ENCODE measurements around the gene THSD7B. TPM values are rescaled to one million over a fixed set of nuclear protein-coding genes. Genes with fewer than 3 reads are reported as not detected.

THSD7B gene
- total and polyA plus RNA-seq, 9 donors, result 0.10 to 0.82 (median 0.37) TPM; not detected in 1

GRCh38 chr2:137231628-137232027 lies 466.3 kb downstream of the THSD7B start:
- Histone ChIP-seq H3K27me3 (no peaks in the 10 kb centered on the region), H3K36me3 (no peaks in the 10 kb centered on the region), H3K4me1 (ENCODE audit: insufficient read depth) (no peaks in the 10 kb centered on the region), H3K9me3 (no peaks in the 10 kb centered on the region), H3K27ac (no peak overlapping the region), H3K4me3 (no peak overlapping the region)
- TF ChIP-seq EP300 (IDR thresholded peaks at IDR 0.05) (no peak), CTCF (IDR thresholded peaks at IDR 0.05) (no peak), POLR2A (IDR thresholded peaks at IDR 0.05) (no peak)
- DNase-seq, result no peak
- intact Hi-C loops (cut with DNase I), result no loop called here
- WGBS, 3 donors, result 63 to 73% (median 73%) methylated on average over 4 of the region's 4 CpGs

DNA sequence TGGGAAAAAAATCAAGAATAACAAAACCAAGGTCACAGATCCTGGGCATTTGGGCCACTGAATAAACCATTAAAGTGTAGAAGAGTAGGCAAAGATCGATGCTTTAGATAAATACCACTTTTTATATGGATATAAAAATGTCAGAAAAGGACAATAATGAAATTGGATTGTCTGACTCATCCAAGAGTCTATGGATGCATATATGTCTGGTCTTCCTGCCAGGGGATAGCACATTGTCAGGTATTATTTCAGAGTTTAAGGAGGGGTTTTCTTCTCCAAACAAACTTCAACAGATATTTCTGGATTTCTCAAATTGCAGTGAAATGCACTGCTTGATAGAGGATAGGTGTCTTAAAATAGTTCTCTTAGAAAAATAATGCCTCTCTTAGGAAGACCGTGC lies 466.7 kb downstream of the THSD7B start:
- no peaks in the 10 kb centered on the region for H3K27me3 ChIP-seq
- no peak overlapping the region for H3K27ac ChIP-seq
- no peaks in the 10 kb centered on the region for H3K4me1 ChIP-seq (ENCODE audit: insufficient read depth)
- TF ChIP-seq CTCF (IDR thresholded peaks at IDR 0.05) (no peak), POLR2A (IDR thresholded peaks at IDR 0.05) (no peak), EP300 (IDR thresholded peaks at IDR 0.05) (no peak)
- H3K4me3 ChIP-seq, result no peak overlapping the region
- DNase-seq, result no peak
- no peaks in the 10 kb centered on the region for H3K36me3 ChIP-seq
- intact Hi-C loops (cut with DNase I), result no loop called here
- WGBS, 3 donors, result 66 to 73% (median 66%) methylated on average over 2 of the region's 2 CpGs
- no peaks in the 10 kb centered on the region for H3K9me3 ChIP-seq

GRCh38 chr2:137233091-137233490 lies 467.7 kb downstream of the THSD7B start:
- Histone ChIP-seq H3K36me3 (no peaks in the 10 kb centered on the region), H3K27ac (no peak overlapping the region), H3K9me3 (no peaks in the 10 kb centered on the region), H3K4me3 (no peak overlapping the region), H3K4me1 (ENCODE audit: insufficient read depth) (no peaks in the 10 kb centered on the region), H3K27me3 (no peaks in the 10 kb centered on the region)
- TF ChIP-seq POLR2A (IDR thresholded peaks at IDR 0.05) (no peak), EP300 (IDR thresholded peaks at IDR 0.05) (no peak), CTCF (IDR thresholded peaks at IDR 0.05) (no peak)
- DNase-seq, result no peak
- WGBS, 3 donors, result 82 to 89% (median 88%) methylated on average over 3 of the region's 3 CpGs
- intact Hi-C loops (cut with DNase I), result no loop called here

DNA sequence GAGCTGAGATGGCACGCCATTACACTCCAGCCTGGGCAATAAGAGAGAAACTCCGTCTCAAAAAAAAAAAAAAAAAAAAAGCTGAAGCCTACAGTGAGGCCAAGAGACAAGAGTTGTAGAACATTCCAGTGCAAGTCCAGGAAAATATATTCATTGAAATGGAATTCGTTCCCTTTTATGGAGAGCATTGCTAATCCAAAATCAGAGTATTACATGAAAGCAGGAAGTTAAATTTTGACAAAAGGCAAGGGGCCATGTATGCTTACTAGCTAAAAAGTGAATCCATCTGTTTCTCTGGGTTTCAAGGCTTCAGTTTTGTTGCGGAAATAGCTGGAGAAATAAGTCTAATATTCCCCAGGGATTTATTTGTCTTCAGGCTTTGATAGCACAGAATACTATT lies 471.7 kb downstream of the THSD7B start:
- H3K27ac ChIP-seq, result no peak overlapping the region
- WGBS, 3 donors, result 63 to 76% (median 67%) methylated on average over 4 of the region's 4 CpGs

More for the DNA sequence above, 471.7 kb downstream of the THSD7B start:
- no peak for TF ChIP-seq CTCF (IDR thresholded peaks at IDR 0.05)
- TF ChIP-seq EP300 (IDR thresholded peaks at IDR 0.05), result no peak
- no peak for TF ChIP-seq POLR2A (IDR thresholded peaks at IDR 0.05)
- intact Hi-C loops (cut with DNase I), result no loop called here
- no peak for DNase-seq
- Histone ChIP-seq H3K9me3 (no peaks in the 10 kb centered on the region), H3K4me3 (no peak overlapping the region), H3K4me1 (ENCODE audit: insufficient read depth) (no peaks in the 10 kb centered on the region), H3K27me3 (no peaks in the 10 kb centered on the region), H3K36me3 (no peaks in the 10 kb centered on the region)
